Stomach (tissue), 9 donors: ENCODE measurements around the gene TAB2. TPM values are rescaled to one million over a fixed set of nuclear protein-coding genes. Genes with fewer than 3 reads are reported as not detected.

ENCODE experiments used
- DNase-seq, 2 donors: peaks; one replicate each; pipeline versions ENCODE4 v3.0.0 to v3.0.0-alpha.2; 2013 to 2019
- H3K27ac ChIP-seq, 5 donors: fragments of 200-600 bp in 4 of 5; sonication (generic) in 4 of 5; one replicate each; pipeline ENCODE4 v1.5.1; 2013 to 2019; ENCODE audit warnings: mild to moderate bottlenecking in 1 of 5, moderate library complexity in 1 of 5
- H3K27me3 ChIP-seq, 3 donors: fragments of 200-600 bp; sonication (generic); one replicate each; pipeline ENCODE4 v1.5.1; 2017 to 2019; ENCODE audit warnings: mixed run types in 1 of 3
- H3K36me3 ChIP-seq, 4 donors: fragments of 200-600 bp; sonication (generic); 1 replicate in 3 of 4; 2 replicates in 1 of 4; pipeline ENCODE4 v1.5.1; 2016 to 2019
- H3K4me1 ChIP-seq, 4 donors: fragments of 200-600 bp; sonication (generic); one replicate each; pipeline ENCODE4 v1.5.1; 2016 to 2019
- H3K4me3 ChIP-seq, 4 donors: fragments of 200-600 bp; sonication (generic) in 3 of 4; one replicate each; pipeline ENCODE4 v1.5.1; 2016 to 2019; ENCODE audit warnings: mild to moderate bottlenecking in 1 of 4
- H3K9me3 ChIP-seq, 4 donors: fragments of 200-600 bp; sonication (generic); one replicate each; pipeline ENCODE4 v1.5.1; 2016 to 2019
- EP300 ChIP-seq: sonication (generic); formaldehyde crosslinking; IDR thresholded peaks from one replicate; pipeline ENCODE4 v1.6.1; 2017; ENCODE audit warnings: antibody characterized with exemption
- POLR2A ChIP-seq, 4 donors: fragments of 450-650 bp; IDR thresholded peaks; one replicate each; pipeline ENCODE4 v1.6.1; 2016; ENCODE audit warnings: antibody characterized with exemption in 4 of 4, control low read depth in 2 of 4, mild to moderate bottlenecking in 1 of 4, moderate library complexity in 1 of 4
- POLR2AphosphoS5 ChIP-seq, 3 donors: sonication (generic); formaldehyde crosslinking; IDR thresholded peaks; one replicate each; pipeline ENCODE4 v1.6.1; 2016; ENCODE audit warnings: antibody characterized with exemption in 3 of 3
- WGBS, 5 donors: extraction: QIAGEN DNeasy Blood & Tissue Kit in 3 of 5; methylation state at CpG; one replicate each; pipeline versions ENCODE4 v1.1.5 to v1.1.7; 2013 to 2018; 5-methylcytosine and 5-hydroxymethylcytosine counted together
- intact Hi-C: fragments of 100-400 bp; cut with DNase I; formaldehyde crosslinking; loops from one replicate; pipeline ENCODE4 v1.15.1; 2023; ENCODE audit warnings: low total_unique reads
- polyA plus RNA-seq, 3 donors: library from polyadenylated mRNA; stranded (reverse); fragments of 200-250 nt; gene quantifications; one replicate each; pipeline ENCODE4 v1.2.3, GENCODE V29; 2013
- total RNA-seq, 5 donors: library from RNA; depleted of rRNA; stranded (reverse); fragments of >200 nt; gene quantifications; one replicate each; pipeline versions ENCODE4 v1.1.0 to v1.2.3, GENCODE V29; 2014 to 2016
- TF ChIP-seq, protein P1 (sequence below), 7 experiments: fragments of 450-650 bp in 4 of 7; fragments of 200-600 bp in 3 of 7; sonication (generic) in 3 of 7; IDR thresholded peaks; one replicate each; pipeline ENCODE4 v1.5.1; 2016 to 2019; ENCODE audit warnings: antibody characterized with exemption in 7 of 7, control low read depth in 2 of 7, mild to moderate bottlenecking in 1 of 7
- donor health status: healthy with polysubstance abuse.
- donor health status: Bipolar disorder and iron deficiency.
- donor health status: healthy.

The TAB2 gene
- total and polyA plus RNA-seq, 8 donors = 14.1 to 119 (median 47.4) TPM

DNA sequence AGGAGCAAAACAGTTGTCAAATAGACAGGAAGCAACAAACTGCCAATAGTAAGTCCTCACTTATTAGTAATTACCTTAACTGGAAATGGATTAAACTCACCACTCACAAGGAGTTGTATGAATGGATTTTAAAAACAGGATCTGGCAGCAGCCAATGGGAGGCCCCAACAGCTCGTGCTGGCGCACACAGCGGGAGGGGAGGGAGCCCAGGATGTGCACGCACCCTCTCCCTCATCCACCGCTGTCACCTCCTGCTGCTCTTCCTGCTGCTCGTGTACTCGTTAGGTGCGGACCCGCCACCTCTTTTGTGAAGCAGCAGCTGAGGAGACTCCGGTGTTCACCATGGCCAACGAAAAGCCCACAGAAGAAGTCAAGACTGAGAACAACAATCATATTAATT, 82.5 kb downstream of the TAB2 start, which contains the start of gene SUMO4:
Gene SUMO4, plus strand, starts transcription at position 213 of the 400 bp plus-strand sequence. Its CDS starts 130 bp downstream, at position 343.
- H3K27ac ChIP-seq = no peak within 1 kb of the TSS
- H3K4me3 ChIP-seq = no peak within 1 kb of the TSS
- H3K36me3 ChIP-seq = peaks cover 8 to 63% (median 45%) of the 10 kb centered on the region in 4 donors
- no peaks in the 10 kb centered on the region for H3K9me3 ChIP-seq
- 96 to 99% (median 98%) methylated on average over 11 of the region's 11 CpGs for WGBS, 5 donors
- peaks cover 0 to 11% (median 2%) of the 10 kb centered on the region in 4 donors for H3K4me1 ChIP-seq
- DNase-seq = no peak
- intact Hi-C loops = no loop called here
- no peaks in the 10 kb centered on the region for H3K27me3 ChIP-seq
- TF ChIP-seq POLR2A (IDR thresholded peaks at IDR 0.05) = no peak
- TF ChIP-seq, protein P1, sequence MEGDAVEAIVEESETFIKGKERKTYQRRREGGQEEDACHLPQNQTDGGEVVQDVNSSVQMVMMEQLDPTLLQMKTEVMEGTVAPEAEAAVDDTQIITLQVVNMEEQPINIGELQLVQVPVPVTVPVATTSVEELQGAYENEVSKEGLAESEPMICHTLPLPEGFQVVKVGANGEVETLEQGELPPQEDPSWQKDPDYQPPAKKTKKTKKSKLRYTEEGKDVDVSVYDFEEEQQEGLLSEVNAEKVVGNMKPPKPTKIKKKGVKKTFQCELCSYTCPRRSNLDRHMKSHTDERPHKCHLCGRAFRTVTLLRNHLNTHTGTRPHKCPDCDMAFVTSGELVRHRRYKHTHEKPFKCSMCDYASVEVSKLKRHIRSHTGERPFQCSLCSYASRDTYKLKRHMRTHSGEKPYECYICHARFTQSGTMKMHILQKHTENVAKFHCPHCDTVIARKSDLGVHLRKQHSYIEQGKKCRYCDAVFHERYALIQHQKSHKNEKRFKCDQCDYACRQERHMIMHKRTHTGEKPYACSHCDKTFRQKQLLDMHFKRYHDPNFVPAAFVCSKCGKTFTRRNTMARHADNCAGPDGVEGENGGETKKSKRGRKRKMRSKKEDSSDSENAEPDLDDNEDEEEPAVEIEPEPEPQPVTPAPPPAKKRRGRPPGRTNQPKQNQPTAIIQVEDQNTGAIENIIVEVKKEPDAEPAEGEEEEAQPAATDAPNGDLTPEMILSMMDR (IDR thresholded peaks at IDR 0.05) = no peak

DNA sequence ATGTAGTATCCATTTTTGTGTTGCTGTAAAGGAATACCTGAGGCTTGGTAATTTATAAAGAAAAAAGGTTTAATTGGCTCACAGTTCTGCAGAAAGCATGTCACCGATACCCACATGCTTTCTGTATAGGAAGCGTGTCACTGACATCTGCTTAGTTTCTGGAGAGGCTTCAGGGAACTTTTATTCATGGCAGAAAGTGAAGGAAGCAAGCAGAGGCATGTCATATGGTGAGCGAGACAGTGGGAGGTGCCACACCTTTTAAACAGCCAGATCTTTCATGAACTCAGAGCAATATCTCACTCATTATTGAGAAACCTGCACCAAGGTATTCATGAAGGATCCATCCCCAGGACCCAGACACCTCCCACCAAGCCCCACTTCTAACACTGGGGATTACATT, 86.0 kb downstream of the TAB2 start:
- Histone ChIP-seq H3K4me1 (no peaks in the 10 kb centered on the region), H3K4me3 (no peak overlapping the region), H3K36me3 (peaks cover 8 to 65% (median 51%) of the 10 kb centered on the region in 4 donors), H3K27me3 (no peaks in the 10 kb centered on the region), H3K27ac (no peak overlapping the region), H3K9me3 (no peaks in the 10 kb centered on the region)
- 96 to 100% (median 98%) methylated on average over 3 of the region's 3 CpGs for WGBS, 5 donors
- DNase-seq = no peak
- TF ChIP-seq, protein P1 (IDR thresholded peaks at IDR 0.05) = no peak
- TF ChIP-seq POLR2AphosphoS5 (IDR thresholded peaks at IDR 0.05) (no peak), EP300 (no peak), POLR2A (IDR thresholded peaks at IDR 0.05) (no peak)
- intact Hi-C loops = no loop called here

DNA sequence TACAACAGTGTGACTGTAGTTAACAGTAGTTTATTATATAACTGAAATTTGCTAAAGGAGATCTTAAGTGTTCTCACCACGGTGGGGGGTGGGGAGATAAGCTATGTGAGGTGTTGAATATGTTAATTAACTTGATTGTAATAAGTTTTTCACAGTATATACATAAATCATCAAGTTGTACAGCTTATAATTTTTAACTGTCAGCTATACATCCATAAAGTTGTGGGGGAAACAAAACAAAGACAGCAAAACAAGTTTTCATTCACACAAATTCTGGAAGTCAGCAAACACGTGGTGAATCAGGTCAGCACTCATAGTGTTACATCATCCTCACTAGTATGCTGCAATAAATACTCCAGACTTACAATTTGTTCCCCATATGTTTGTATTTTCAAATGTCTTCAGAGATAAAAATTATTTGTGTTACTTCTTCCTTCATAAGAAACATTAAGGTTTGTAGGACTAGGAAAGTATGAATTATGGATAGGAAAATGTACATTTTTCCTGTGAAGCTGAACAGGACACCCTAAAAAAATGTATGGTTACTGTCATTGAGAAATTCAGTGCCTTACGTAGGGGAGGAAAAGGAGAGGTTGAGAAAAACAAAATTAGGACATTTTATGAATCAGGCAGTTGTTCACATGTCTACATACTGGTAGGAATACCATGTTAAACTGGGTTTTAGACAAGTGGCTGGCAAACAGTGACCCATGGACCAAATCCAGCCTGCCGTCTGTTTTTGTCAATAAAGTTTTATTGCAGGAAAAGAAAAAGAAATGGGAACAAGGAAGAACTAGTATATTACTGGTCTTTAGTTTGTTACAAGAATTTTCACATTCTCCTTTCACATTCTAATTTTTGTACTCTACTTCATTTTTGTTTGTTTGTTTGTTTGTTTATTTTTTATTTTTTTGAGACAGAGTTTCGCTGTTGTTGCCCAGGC, 88.6 kb downstream of the TAB2 start:
- Histone ChIP-seq H3K9me3 (no peaks in the 10 kb centered on the region), H3K4me1 (no peaks in the 10 kb centered on the region), H3K36me3 (peaks cover 7 to 65% (median 50%) of the 10 kb centered on the region in 4 donors), H3K27me3 (no peaks in the 10 kb centered on the region), H3K27ac (no peak overlapping the region), H3K4me3 (no peak overlapping the region)
- DNase-seq = no peak
- 79 to 90% (median 86%) methylated on average over 5 of the region's 5 CpGs for WGBS, 5 donors
- intact Hi-C loops = no loop called here
- TF ChIP-seq, protein P1 (IDR thresholded peaks at IDR 0.05) = no peak
- no peak for TF ChIP-seq POLR2AphosphoS5 (IDR thresholded peaks at IDR 0.05)
- no peak for TF ChIP-seq EP300
- no peak for TF ChIP-seq POLR2A (IDR thresholded peaks at IDR 0.05)

DNA sequence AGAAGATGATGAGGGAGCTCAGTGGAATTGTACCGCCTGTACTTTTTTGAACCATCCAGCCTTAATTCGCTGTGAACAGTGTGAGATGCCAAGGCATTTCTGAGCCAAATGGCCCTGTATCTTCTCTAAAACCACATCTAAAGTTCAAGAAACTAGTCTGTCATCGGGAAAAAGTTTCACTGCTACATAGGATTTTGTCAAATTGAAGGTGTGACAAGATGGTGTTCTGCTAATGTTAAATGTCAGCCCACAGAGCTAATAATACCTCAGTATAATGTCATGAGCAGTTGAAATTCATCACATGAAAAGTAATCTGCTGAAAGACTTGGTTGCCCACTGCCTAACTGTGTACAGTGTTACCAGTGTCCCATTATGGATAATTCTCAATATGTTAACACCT, 92.1 kb downstream of the TAB2 start:
- Histone ChIP-seq H3K4me3 (no peak overlapping the region), H3K36me3 (peaks cover 7 to 44% (median 36%) of the 10 kb centered on the region in 4 donors), H3K27ac (no peak overlapping the region), H3K4me1 (no peaks in the 10 kb centered on the region), H3K27me3 (no peaks in the 10 kb centered on the region), H3K9me3 (no peaks in the 10 kb centered on the region)
- no peak for TF ChIP-seq POLR2A (IDR thresholded peaks at IDR 0.05)
- no peak for TF ChIP-seq EP300
- TF ChIP-seq POLR2AphosphoS5 (IDR thresholded peaks at IDR 0.05) = no peak
- TF ChIP-seq, protein P1 (IDR thresholded peaks at IDR 0.05) = no peak
- no peak for DNase-seq
- intact Hi-C loops = no loop called here
- WGBS, 5 donors = 91 to 97% (median 93%) methylated on average over 3 of the region's 3 CpGs
